GM12865 (cell line): ENCODE results near the gene GPC5.
A peak's percentile ranks its signal among the peaks of the same experiment; 100 is the strongest.

Experiments used
- DNase-seq: peaks from one replicate; pipeline ENCODE4 v3.0.0; 2010; ENCODE audit warnings: low read depth
- H3K4me3 ChIP-seq: 2 replicates; pipeline ENCODE4 v1.5.1; 2011; ENCODE audit warnings: mild to moderate bottlenecking, low read depth, low read length, control low read depth
- CTCF ChIP-seq: IDR thresholded peaks from 2 replicates; pipeline ENCODE4 v1.5.1; 2011; ENCODE audit warnings: low read length, control low read depth, low read depth, inconsistent platforms; ENCODE audit not compliant: insufficient read depth; ENCODE audit errors: missing control alignments

Gene GPC5

GRCh38 chr13:92042522-92042921, 644.1 kb downstream of the GPC5 start:
- DNase-seq: no peak
- H3K4me3 ChIP-seq: no peak overlapping the region
- TF ChIP-seq CTCF: no peak

GRCh38 chr13:92044351-92044750, 645.9 kb downstream of the GPC5 start:
- no peak for DNase-seq
- no peak for TF ChIP-seq CTCF
- H3K4me3 ChIP-seq: no peak overlapping the region

GRCh38 chr13:92054389-92054788, 656.0 kb downstream of the GPC5 start:
- no peak for TF ChIP-seq CTCF
- DNase-seq: no peak

GRCh38 chr13:92074658-92075057, 676.2 kb downstream of the GPC5 start:
- DNase-seq: peak; percentile 9
- no peak overlapping the region for H3K4me3 ChIP-seq
- peak; percentile 7 for TF ChIP-seq CTCF

More at GRCh38 chr13:92054389-92054788, 656.0 kb downstream of the GPC5 start:
- no peak overlapping the region for H3K4me3 ChIP-seq

- no peak for DNase-seq
- no peak overlapping the region for H3K4me3 ChIP-seq
- TF ChIP-seq CTCF: no peak
Observed at GRCh38 chr13:92097337-92097903, 699.0 kb downstream of the GPC5 start.

- TF ChIP-seq CTCF: no peak
- DNase-seq: no peak
- H3K4me3 ChIP-seq: no peak overlapping the region
Observed at GRCh38 chr13:92101801-92102200, 703.4 kb downstream of the GPC5 start.

- DNase-seq: no peak
- no peak overlapping the region for H3K4me3 ChIP-seq
- TF ChIP-seq CTCF: no peak
Observed at GRCh38 chr13:92103689-92104153, 705.3 kb downstream of the GPC5 start.
